ENCODE data around the gene FNIP2. TPM values are rescaled to one million over a fixed set of nuclear protein-coding genes. Genes with fewer than 3 reads are reported as not detected.

The FNIP2 gene
- total RNA-seq, 3 donors from 2014 or later (not counting 1 experiment from before 2014, with no cell fraction given), result 19.4 to 22.6 (median 21.8) TPM

DNA sequence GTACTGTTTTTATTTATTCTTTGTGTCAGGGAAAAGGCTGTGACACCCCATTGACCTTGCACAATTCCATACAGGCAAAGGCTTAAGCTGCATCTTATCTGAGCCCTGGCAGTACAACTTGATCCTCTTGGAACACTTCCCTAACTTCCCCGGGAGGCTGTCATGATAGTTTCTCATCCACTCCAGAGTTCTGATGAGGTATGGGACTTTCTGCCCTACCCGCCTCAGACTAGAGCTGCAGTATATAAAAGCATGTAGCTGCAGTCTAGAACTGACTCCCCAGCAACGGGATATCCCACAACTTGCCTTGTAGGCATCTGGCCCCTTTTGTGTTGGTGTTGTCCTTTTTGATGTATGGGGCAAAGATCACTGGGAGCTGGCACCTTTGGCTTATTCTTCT lies 72.7 kb downstream of the FNIP2 start:
- H3K9me3 Mint-ChIP-seq, result no peaks in the 10 kb centered on the region
- no peaks in the 10 kb centered on the region for H3K27me3 ChIP-seq (ENCODE audit: control insufficient read depth, insufficient read depth, low read length)
- no peaks in the 10 kb centered on the region for H3K36me3 ChIP-seq (ENCODE audit: control insufficient read depth, insufficient read depth, low read length)
- H3K4me3 Mint-ChIP-seq, result no peak overlapping the region
- H3K27ac ChIP-seq (ENCODE audit: low read length), result no peak overlapping the region
- no peaks in the 10 kb centered on the region for H3K36me3 Mint-ChIP-seq
- intact Hi-C loops (cut with micrococcal nuclease), result no loop called here
- no peak overlapping the region for H3K27ac Mint-ChIP-seq
- no peak for ATAC-seq
- no peak for DNase-seq
- peaks cover 16 to 20% of the 10 kb centered on the region in 2 donors for H3K4me1 Mint-ChIP-seq
- H3K9me3 ChIP-seq (ENCODE audit: control insufficient read depth, insufficient read depth, low read length), result no peaks in the 10 kb centered on the region
- H3K4me1 ChIP-seq (ENCODE audit: control insufficient read depth, insufficient read depth, low read length), result peaks cover 9% of the 10 kb centered on the region
- no peaks in the 10 kb centered on the region for H3K27me3 Mint-ChIP-seq (ENCODE audit: low read depth in 2 of 2)
- H3K4me3 ChIP-seq (ENCODE audit: low read length), result no peak overlapping the region
- TF ChIP-seq CTCF (IDR thresholded peaks at IDR 0.05), result no peak
- WGBS (ENCODE audit: insufficient coverage), result 98% methylated on average over 3 of the region's 3 CpGs

DNA sequence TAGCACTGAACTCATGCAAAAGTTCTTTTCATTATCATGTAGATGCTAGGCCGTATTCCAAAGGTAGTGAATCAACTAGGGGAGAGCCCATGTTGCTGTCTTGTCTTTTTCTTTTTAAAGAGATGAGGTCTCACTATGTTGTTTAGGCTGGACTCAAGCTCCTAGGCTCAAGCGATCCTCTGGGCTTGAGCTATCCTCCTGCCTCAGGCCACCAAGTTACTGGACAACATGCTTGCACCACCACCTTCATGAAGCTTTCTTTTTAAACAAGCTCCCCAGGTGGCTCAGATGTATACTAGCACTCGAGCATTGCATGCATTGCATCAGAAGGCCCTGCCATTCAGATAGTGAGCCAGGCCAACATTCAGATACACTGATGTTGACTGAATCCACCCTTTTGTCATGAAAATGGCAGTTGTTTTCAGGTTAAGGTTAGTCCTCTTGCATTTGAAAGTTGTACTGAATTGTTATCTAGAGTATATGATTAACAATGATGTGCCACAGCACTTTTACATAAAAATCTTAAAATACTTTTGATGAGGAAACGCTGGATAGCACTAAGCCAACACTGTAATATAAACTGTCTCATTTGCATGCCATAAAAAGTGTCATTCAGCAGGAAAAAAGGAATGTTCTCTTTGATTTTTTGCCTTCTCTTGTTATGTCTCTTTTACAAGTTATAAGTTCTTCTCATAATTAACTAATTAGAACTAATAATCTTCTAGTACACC lies 76.7 kb downstream of the FNIP2 start:
- Histone ChIP-seq H3K36me3 (ENCODE audit: control insufficient read depth, insufficient read depth, low read length) (no peaks in the 10 kb centered on the region), H3K27ac (ENCODE audit: low read length) (no peak overlapping the region), H3K4me1 (ENCODE audit: control insufficient read depth, insufficient read depth, low read length) (no peaks in the 10 kb centered on the region), H3K9me3 (ENCODE audit: control insufficient read depth, insufficient read depth, low read length) (no peaks in the 10 kb centered on the region), H3K4me3 (ENCODE audit: low read length) (no peak overlapping the region), H3K27me3 (ENCODE audit: control insufficient read depth, insufficient read depth, low read length) (no peaks in the 10 kb centered on the region)
- intact Hi-C loops (cut with micrococcal nuclease), result no loop called here
- TF ChIP-seq CTCF (IDR thresholded peaks at IDR 0.05), result no peak
- Mint-ChIP-seq H3K27ac (no peak overlapping the region), H3K4me3 (no peak overlapping the region), H3K4me1 (peaks cover 15 to 16% of the 10 kb centered on the region in 2 donors), H3K36me3 (no peaks in the 10 kb centered on the region), H3K27me3 (ENCODE audit: low read depth in 2 of 2) (no peaks in the 10 kb centered on the region), H3K9me3 (no peaks in the 10 kb centered on the region)
- WGBS (ENCODE audit: insufficient coverage), result 94% methylated on average over 4 of the region's 4 CpGs
- ATAC-seq, result no peak
- no peak for DNase-seq

DNA sequence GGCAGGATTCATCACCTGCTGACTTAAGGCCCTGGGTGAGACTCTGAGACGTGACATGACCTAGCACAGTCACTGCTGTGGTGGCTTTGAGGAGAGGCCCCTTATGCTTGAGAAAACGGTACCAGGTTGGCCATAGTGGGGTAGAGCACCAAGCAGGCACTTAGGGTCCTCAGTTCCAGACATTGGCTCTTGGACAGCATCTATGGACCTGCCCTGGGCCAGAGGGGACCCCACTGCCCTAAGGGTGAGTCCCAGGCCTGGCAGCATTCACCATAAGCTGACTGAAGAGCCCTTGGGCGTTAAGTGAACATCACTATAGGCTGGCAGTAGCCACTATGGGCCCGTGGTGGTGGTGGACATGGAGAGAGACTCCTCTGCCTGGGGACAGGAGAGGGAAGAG lies 78.7 kb downstream of the FNIP2 start:
- Mint-ChIP-seq H3K9me3 (no peaks in the 10 kb centered on the region), H3K36me3 (no peaks in the 10 kb centered on the region), H3K27ac (no peak overlapping the region), H3K4me1 (peaks cover 19 to 20% of the 10 kb centered on the region in 2 donors), H3K27me3 (ENCODE audit: low read depth in 2 of 2) (no peaks in the 10 kb centered on the region), H3K4me3 (no peak overlapping the region)
- intact Hi-C loops (cut with micrococcal nuclease), result no loop called here
- Histone ChIP-seq H3K4me1 (ENCODE audit: control insufficient read depth, insufficient read depth, low read length) (no peaks in the 10 kb centered on the region), H3K27me3 (ENCODE audit: control insufficient read depth, insufficient read depth, low read length) (no peaks in the 10 kb centered on the region), H3K9me3 (ENCODE audit: control insufficient read depth, insufficient read depth, low read length) (no peaks in the 10 kb centered on the region), H3K4me3 (ENCODE audit: low read length) (no peak overlapping the region), H3K27ac (ENCODE audit: low read length) (no peak overlapping the region), H3K36me3 (ENCODE audit: control insufficient read depth, insufficient read depth, low read length) (no peaks in the 10 kb centered on the region)
- WGBS (ENCODE audit: insufficient coverage), result 95% methylated on average over 4 of the region's 4 CpGs
- DNase-seq, result no peak
- no peak for ATAC-seq
- TF ChIP-seq CTCF (IDR thresholded peaks at IDR 0.05), result no peak

DNA sequence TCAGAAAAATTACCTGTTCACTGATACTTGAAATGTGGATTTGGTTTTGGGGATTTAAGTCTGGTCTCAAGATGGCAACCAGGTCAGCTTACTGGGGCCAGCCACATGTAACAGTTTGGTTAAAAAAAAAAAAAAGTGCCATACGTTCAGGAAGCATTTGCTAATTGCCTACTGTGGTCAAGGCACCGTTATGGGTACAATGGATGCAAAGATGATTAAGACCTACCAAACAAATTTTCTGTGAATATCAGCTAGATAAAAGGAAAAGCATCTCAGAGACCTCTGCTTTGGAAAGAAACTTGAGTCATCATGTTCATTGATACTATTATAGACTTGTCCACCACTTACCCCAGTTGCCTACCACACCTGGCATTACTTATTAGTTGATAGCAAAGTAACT lies 80.9 kb downstream of the FNIP2 start:
- peak overlapping the region in 1 of 2 donors; percentile 19 for H3K27ac Mint-ChIP-seq
- ATAC-seq (no peak), DNase-seq (no peak)
- no peak overlapping the region for H3K4me3 ChIP-seq (ENCODE audit: low read length)
- no CpG with 5 or more reads among the region's 2 CpGs for WGBS (ENCODE audit: insufficient coverage)
- no peak overlapping the region for H3K4me3 Mint-ChIP-seq
- no peak overlapping the region for H3K27ac ChIP-seq (ENCODE audit: low read length)
- H3K27me3 ChIP-seq (ENCODE audit: control insufficient read depth, insufficient read depth, low read length), result no peaks in the 10 kb centered on the region
- H3K9me3 ChIP-seq (ENCODE audit: control insufficient read depth, insufficient read depth, low read length), result no peaks in the 10 kb centered on the region
- peaks cover 19 to 20% of the 10 kb centered on the region in 2 donors for H3K4me1 Mint-ChIP-seq
- H3K36me3 ChIP-seq (ENCODE audit: control insufficient read depth, insufficient read depth, low read length), result no peaks in the 10 kb centered on the region
- intact Hi-C loops (cut with micrococcal nuclease), result loop anchor here (1.0 to 5.0 kb wide), 4 partner anchors 32 to 119 kb away; partner anchors contain the start of gene FNIP2
- TF ChIP-seq CTCF (IDR thresholded peaks at IDR 0.05), result no peak
- no peaks in the 10 kb centered on the region for H3K27me3 Mint-ChIP-seq (ENCODE audit: low read depth in 2 of 2)
- no peaks in the 10 kb centered on the region for H3K36me3 Mint-ChIP-seq
- no peaks in the 10 kb centered on the region for H3K4me1 ChIP-seq (ENCODE audit: control insufficient read depth, insufficient read depth, low read length)
- no peaks in the 10 kb centered on the region for H3K9me3 Mint-ChIP-seq

Data from natural killer cell (primary cell).